K562 (cell line): ENCODE results near the gene KBTBD12. TPM values are rescaled to one million over a fixed set of nuclear protein-coding genes. Genes with fewer than 3 reads are reported as not detected.
A peak's percentile ranks its signal among the peaks of the same experiment; 100 is the strongest.

Experiments used
- ATAC-seq: fragments of 200-7000 bp; cut with Tn5 transposase; 3 replicates; pipeline ENCODE4 v1.9.1; 2020; ENCODE audit warnings: moderate library complexity
- BruUV-seq: library from RNA; stranded (reverse); fragments of 400-500 nt; replicated peaks from 2 replicates; lab custom pipeline; 2021; lab: Mats Ljungman, UMichigan
- CTCF ChIA-PET: fragments of 300-600 bp; formaldehyde crosslinking; extraction: SDS; loops from one replicate; lab custom pipeline; 2021; ENCODE audit warnings: low intra/inter-chr PET ratio; lab: Yijun Ruan, JAX
- POLR2A ChIA-PET: fragments of 300-600, 350-650 bp; sonication (Branson Sonifier 250); formaldehyde crosslinking; extraction: SDS; loops from one replicate; lab custom pipeline; 2021; ENCODE audit warnings: antibody characterized with exemption, inconsistent platforms; lab: Yijun Ruan, JAX
- DNase-seq, 4 experiments: peaks; one replicate each; pipeline versions ENCODE4 v3.0.0 to v3.0.0-alpha.2; 2011 to 2018; ENCODE audit warnings: low spot score in 3 of 4, mixed read lengths in 3 of 4; ENCODE audit errors: extremely low read depth in 1 of 4
- FAIRE-seq: peaks from 2 replicates; lab custom pipeline; 2011; peaks lifted over from hg19 to GRCh38; lab: Jason Lieb, UNC
- H2AFZ ChIP-seq: 2 replicates; pipeline ENCODE4 v1.6.0; 2011; ENCODE audit warnings: low read depth, low read length, control low read depth, inconsistent platforms
- H3K27ac ChIP-seq: fragments of 200-600 bp; 3 replicates; pipeline ENCODE4 v1.8.0; 2011; ENCODE audit warnings: low read depth, mild to moderate bottlenecking, control low read depth, inconsistent platforms, low read length, moderate library complexity, mixed read lengths; ENCODE audit errors: extremely low read depth
- H3K27me3 ChIP-seq, 2 experiments: fragments of 300-600 bp in 1 of 2; 2 replicates in 1 of 2; 3 replicates in 1 of 2; pipeline versions ENCODE4 v1.6.0 to v1.8.0; 2011; ENCODE audit warnings: inconsistent platforms in 2 of 2, low read length in 2 of 2, mild to moderate bottlenecking in 1 of 2, mixed read lengths in 1 of 2, moderate library complexity in 1 of 2; ENCODE audit not compliant: control insufficient read depth in 2 of 2, insufficient read depth in 2 of 2
- H3K36me3 ChIP-seq: fragments of 300-600 bp; 3 replicates; pipeline ENCODE4 v1.8.0; 2011; ENCODE audit warnings: mild to moderate bottlenecking, low read length, inconsistent platforms; ENCODE audit not compliant: control insufficient read depth, insufficient read depth
- H3K4me1 ChIP-seq, 2 experiments: fragments of 200-600 bp in 1 of 2; replicated peaks in 1 of 2; 2 replicates in 1 of 2; 3 replicates in 1 of 2; pipeline versions ENCODE4 v1.5.1 to v1.8.0; 2011; ENCODE audit warnings: inconsistent platforms in 2 of 2, low read length in 2 of 2, mild to moderate bottlenecking in 1 of 2, mixed read lengths in 1 of 2, moderate library complexity in 1 of 2; ENCODE audit not compliant: control insufficient read depth in 2 of 2, insufficient read depth in 2 of 2
- H3K4me2 ChIP-seq: 2 replicates; pipeline ENCODE4 v1.6.1; 2011; ENCODE audit warnings: low read length, control low read depth, inconsistent platforms, mixed read lengths; ENCODE audit not compliant: insufficient read depth
- H3K4me3 ChIP-seq: fragments of 200-600 bp; sonication (generic), shearing (Covaris generic); 2 replicates; pipeline ENCODE4 v1.5.1; 2016; ENCODE audit warnings: control low read depth, inconsistent platforms
- H3K79me2 ChIP-seq: fragments of 200-600 bp; 3 replicates; pipeline ENCODE4 v1.8.0; 2011; ENCODE audit warnings: low read length, inconsistent platforms; ENCODE audit not compliant: control insufficient read depth, insufficient read depth
- H3K9ac ChIP-seq, 2 experiments: 2 replicates each; pipeline versions ENCODE4 v1.6.0 to v1.6.1; 2011; ENCODE audit warnings: low read depth in 2 of 2, low read length in 2 of 2, control low read depth in 1 of 2, inconsistent platforms in 1 of 2, mild to moderate bottlenecking in 1 of 2, mixed read lengths in 1 of 2; ENCODE audit not compliant: insufficient read depth in 1 of 2
- H3K9me1 ChIP-seq: one replicate; pipeline ENCODE4 v1.6.0; 2011; ENCODE audit warnings: inconsistent platforms, mild to moderate bottlenecking, low read length, moderate library complexity; ENCODE audit not compliant: control insufficient read depth, insufficient read depth
- H3K9me3 ChIP-seq: replicated peaks from 2 replicates; pipeline ENCODE4 v1.5.1; 2011; ENCODE audit warnings: low read depth, low read length, inconsistent platforms; ENCODE audit not compliant: control insufficient read depth, insufficient read depth
- H4K20me1 ChIP-seq: replicated peaks from 2 replicates; pipeline ENCODE4 v1.6.1; 2011; ENCODE audit warnings: low read length, inconsistent platforms, mixed read lengths; ENCODE audit not compliant: control insufficient read depth, insufficient read depth
- HDAC3 ChIP-seq: fragments of 450-650 bp; IDR thresholded peaks from 2 replicates; pipeline ENCODE4 v1.6.1; 2018; ENCODE audit warnings: borderline replicate concordance, mild to moderate bottlenecking, moderate library complexity; ENCODE audit not compliant: partially characterized antibody
- HNRNPUL1 ChIP-seq: fragments of 200-400 bp; formaldehyde crosslinking; IDR thresholded peaks from 2 replicates; pipeline ENCODE4 v1.6.1; 2017; ENCODE audit warnings: low read length
- KLF16 ChIP-seq: IDR thresholded peaks from 2 replicates; pipeline ENCODE4 v1.6.1; 2016; ENCODE audit warnings: antibody characterized with exemption
- L3MBTL2 ChIP-seq: fragments of 450-650 bp; IDR thresholded peaks from 2 replicates; pipeline ENCODE4 v1.6.1; 2016; ENCODE audit warnings: mild to moderate bottlenecking, moderate library complexity
- SMAD4 ChIP-seq: fragments of 250-450 bp; sonication (Bioruptor Pico); conservative IDR thresholded peaks from 2 replicates; pipeline ENCODE4 v1.8.0; 2021; ENCODE audit warnings: inconsistent platforms, mild to moderate bottlenecking, moderate library complexity
- SRSF3 ChIP-seq: fragments of 200-400 bp; formaldehyde crosslinking; IDR thresholded peaks from 2 replicates; pipeline ENCODE4 v1.6.1; 2016; ENCODE audit warnings: mild to moderate bottlenecking, low read length, moderate library complexity; ENCODE audit not compliant: insufficient read depth
- YBX1 ChIP-seq: fragments of 450-650 bp; IDR thresholded peaks from 2 replicates; pipeline ENCODE4 v1.7.1; 2016; ENCODE audit warnings: mild to moderate bottlenecking
- WGBS: fragments of 100-300 bp; shearing (Covaris generic); methylation state at CpG from one replicate; pipeline ENCODE4 v1.1.6; 2016; ENCODE audit warnings: low coverage, mixed read lengths; ENCODE audit not compliant: insufficient coverage; ENCODE audit errors: missing lambda C conversion rate; 5-methylcytosine and 5-hydroxymethylcytosine counted together
- in situ Hi-C: fragments of 300-500 bp; cut with MboI; formaldehyde crosslinking; loops from 4 replicates; pipeline ENCODE4 v1.15.0; 2018; ENCODE audit warnings: inconsistent platforms, mixed read lengths
- intact Hi-C: fragments of 100-400 bp; cut with micrococcal nuclease; formaldehyde crosslinking; loops from 2 replicates; pipeline ENCODE4 v1.14.2; 2022
- polyA plus RNA-seq, 8 experiments: library from polyadenylated mRNA; depleted of rRNA in 4 of 8; stranded (reverse) in 5 of 8; unstranded in 3 of 8; fragments of >200 nt; fragmentation: Nextera tagmentation in 2 of 8; fragmentation: Illumina TruSeq in 1 of 8; extraction: Ambion mirVana in 2 of 8; extraction: Trizol in 1 of 8; gene quantifications; 2 replicates each; pipeline versions ENCODE4 v1.2.1 to v1.2.3, GENCODE V29; 2011 to 2014; ENCODE audit warnings: inconsistent platforms in 1 of 8, missing spikeins in 1 of 8
- total RNA-seq, 7 experiments: library from RNA; depleted of rRNA in 6 of 7; stranded (reverse); fragments of >200 nt in 6 of 7; fragmentation: Illumina TruSeq in 2 of 7; extraction: Trizol in 2 of 7; gene quantifications; 2 replicates each; pipeline versions ENCODE4 v1.2.1 to v1.2.3, GENCODE V29; 2011 to 2021; ENCODE audit warnings: low replicate concordance in 1 of 7
- TF ChIP-seq, protein P1 (sequence below): fragments of 250-450 bp; sonication (Bioruptor Pico); IDR thresholded peaks from 2 replicates; pipeline ENCODE4 v1.5.0; 2022; ENCODE audit warnings: mild to moderate bottlenecking
- TF ChIP-seq, protein P2 (sequence below): fragments of 450-650 bp; IDR thresholded peaks from 2 replicates; pipeline ENCODE4 v1.6.1; 2014; ENCODE audit warnings: low read depth, mild to moderate bottlenecking, moderate library complexity, borderline replicate concordance

The KBTBD12 gene
- total and polyA plus RNA-seq, 9 of the 15 experiments (the other 6 are each of a cell fraction or from before 2014, with no cell fraction given) = not detected

DNA sequence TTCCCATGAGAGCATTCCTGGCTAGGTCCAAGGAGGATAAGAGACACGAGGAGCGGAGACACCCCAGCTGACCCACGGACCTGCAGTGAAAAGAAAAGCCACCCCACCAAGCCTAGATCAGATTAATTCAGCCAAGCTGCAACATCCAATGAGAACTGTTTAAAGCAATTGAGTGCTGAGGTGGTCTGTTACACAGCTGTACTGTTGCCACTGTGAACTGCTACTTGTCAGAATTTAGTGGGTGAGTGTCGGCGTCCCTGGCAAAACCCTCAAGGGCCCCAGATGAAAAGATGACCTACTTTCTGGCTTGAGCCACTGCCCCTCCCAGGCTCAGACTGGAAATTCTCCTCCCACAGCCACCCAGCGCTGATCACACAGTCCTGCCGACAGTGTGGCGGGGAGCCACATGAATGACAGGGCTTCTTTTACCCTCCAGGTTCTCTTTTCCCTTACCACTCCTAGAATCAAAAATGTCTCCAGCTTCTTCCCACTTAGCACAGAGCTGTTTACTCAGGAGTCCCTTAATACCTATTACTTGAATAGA lies 26.4 kb upstream of the KBTBD12 start:
- in situ Hi-C loops = no loop called here
- BruUV-seq = no TSS peak
- no peak for DNase-seq

More for the DNA sequence above, 26.4 kb upstream of the KBTBD12 start:
- no peak overlapping the region for H3K27ac ChIP-seq
- no peak overlapping the region for H3K9ac ChIP-seq
- TF ChIP-seq SMAD4 (CRISPR knock-in tag) (no peak), SRSF3 (no peak), KLF16 (no peak), YBX1 (no peak), HDAC3 (no peak), L3MBTL2 (no peak), HNRNPUL1 (no peak)
- TF ChIP-seq, protein P1, sequence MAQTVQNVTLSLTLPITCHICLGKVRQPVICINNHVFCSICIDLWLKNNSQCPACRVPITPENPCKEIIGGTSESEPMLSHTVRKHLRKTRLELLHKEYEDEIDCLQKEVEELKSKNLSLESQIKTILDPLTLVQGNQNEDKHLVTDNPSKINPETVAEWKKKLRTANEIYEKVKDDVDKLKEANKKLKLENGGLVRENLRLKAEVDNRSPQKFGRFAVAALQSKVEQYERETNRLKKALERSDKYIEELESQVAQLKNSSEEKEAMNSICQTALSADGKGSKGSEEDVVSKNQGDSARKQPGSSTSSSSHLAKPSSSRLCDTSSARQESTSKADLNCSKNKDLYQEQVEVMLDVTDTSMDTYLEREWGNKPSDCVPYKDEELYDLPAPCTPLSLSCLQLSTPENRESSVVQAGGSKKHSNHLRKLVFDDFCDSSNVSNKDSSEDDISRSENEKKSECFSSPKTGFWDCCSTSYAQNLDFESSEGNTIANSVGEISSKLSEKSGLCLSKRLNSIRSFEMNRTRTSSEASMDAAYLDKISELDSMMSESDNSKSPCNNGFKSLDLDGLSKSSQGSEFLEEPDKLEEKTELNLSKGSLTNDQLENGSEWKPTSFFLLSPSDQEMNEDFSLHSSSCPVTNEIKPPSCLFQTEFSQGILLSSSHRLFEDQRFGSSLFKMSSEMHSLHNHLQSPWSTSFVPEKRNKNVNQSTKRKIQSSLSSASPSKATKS (CRISPR knock-in tag) = no peak
- TF ChIP-seq, protein P2, sequence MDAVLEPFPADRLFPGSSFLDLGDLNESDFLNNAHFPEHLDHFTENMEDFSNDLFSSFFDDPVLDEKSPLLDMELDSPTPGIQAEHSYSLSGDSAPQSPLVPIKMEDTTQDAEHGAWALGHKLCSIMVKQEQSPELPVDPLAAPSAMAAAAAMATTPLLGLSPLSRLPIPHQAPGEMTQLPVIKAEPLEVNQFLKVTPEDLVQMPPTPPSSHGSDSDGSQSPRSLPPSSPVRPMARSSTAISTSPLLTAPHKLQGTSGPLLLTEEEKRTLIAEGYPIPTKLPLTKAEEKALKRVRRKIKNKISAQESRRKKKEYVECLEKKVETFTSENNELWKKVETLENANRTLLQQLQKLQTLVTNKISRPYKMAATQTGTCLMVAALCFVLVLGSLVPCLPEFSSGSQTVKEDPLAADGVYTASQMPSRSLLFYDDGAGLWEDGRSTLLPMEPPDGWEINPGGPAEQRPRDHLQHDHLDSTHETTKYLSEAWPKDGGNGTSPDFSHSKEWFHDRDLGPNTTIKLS = no peak
- H3K36me3 ChIP-seq = no peaks in the 10 kb centered on the region
- H3K4me1 ChIP-seq = peaks cover 0 to 3% of the 10 kb centered on the region in 2 experiments; a peak in 2 of 5 replicates
- H3K9me1 ChIP-seq = no peaks in the 10 kb centered on the region
- H3K27me3 ChIP-seq = peaks cover 0 to 11% of the 10 kb centered on the region in 2 experiments; a peak in 3 of 5 replicates
- intact Hi-C loops = no loop called here
- no peaks in the 10 kb centered on the region for H3K9me3 ChIP-seq
- H4K20me1 ChIP-seq = no peaks in the 10 kb centered on the region
- WGBS = 5% methylated on average over 8 of the region's 8 CpGs
- ChIA-PET CTCF (no interaction called here), POLR2A (no interaction called here)
- no peak overlapping the region for H3K4me3 ChIP-seq
- ATAC-seq (0 out of 3 replicates have a peak, but pooled peaks have one; percentile 45), FAIRE-seq (no peak)
- no peak overlapping the region for H3K4me2 ChIP-seq
- no peak overlapping the region for H2AFZ ChIP-seq
- no peaks in the 10 kb centered on the region for H3K79me2 ChIP-seq
